NB4 (cell line): ENCODE measurements around the gene SLC6A12.

Experiments used
- CTCF ChIP-seq: IDR thresholded peaks from one replicate; pipeline ENCODE4 v1.5.1; 2012; ENCODE audit warnings: low read depth, low read length
- MAX ChIP-seq: IDR thresholded peaks from 2 replicates; pipeline ENCODE4 v1.6.1; 2011; ENCODE audit warnings: low read depth, low read length

DNA sequence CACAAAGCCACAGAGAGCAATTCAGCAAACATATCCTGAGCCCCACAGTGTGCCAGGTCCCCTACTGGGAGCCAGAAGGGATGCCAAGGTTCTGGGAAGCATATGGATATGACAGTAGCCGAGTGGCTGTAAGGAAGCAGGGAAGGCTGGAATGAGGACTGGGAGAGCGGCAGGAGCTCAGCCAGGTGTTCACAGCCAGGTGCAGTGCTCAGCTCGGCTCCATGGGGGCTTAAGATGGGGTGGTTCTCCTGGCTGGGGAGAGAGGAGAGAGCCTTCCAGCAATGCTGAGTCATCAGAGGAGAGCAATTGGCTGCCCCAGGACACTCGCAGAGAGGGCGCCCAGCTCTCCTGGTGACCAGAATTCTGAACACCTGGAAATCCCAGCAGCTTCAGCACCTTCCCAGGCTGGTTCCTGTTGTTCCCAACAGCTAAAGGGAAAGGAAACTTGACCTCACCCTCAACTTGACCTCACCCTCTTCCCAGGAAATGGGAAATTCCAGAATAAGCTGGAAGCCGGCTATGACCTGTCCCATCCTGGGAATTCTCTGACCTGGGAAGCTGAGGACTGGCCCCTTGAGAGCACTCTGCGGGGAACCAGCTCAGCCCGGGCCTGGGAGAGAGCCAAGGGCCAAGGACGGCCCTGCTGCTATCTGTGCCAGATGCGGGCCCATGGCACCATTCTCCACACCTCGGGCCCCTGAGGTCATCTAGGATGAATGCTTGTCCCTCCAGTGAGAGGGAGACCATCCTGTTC lies 34.6 kb downstream of the SLC6A12 start:
- TF ChIP-seq MAX (no peak), CTCF (no peak)
